Measurements from ENCODE around the gene OPA1. TPM values are rescaled to one million over a fixed set of nuclear protein-coding genes. Genes with fewer than 3 reads are reported as not detected.
"Not testable (repeated sequence)": the region's sequence is repeated elsewhere in the genome, so short reads cannot be mapped to it uniquely, and the experiment has no call there.

Gene OPA1
- polyA plus RNA-seq, 4 donors: 22.3 to 42.2 (median 28.1) TPM

GRCh38 chr3:193595939-193596487, 3.0 kb downstream of the OPA1 start:
- 95 to 96% (median 95%) methylated on average over 5 of the region's 5 CpGs for WGBS, 3 donors
- peaks cover 0 to 7% (median 0%) of the 10 kb centered on the region in 3 donors for H3K36me3 ChIP-seq (ENCODE audit: control insufficient read depth in 3 of 3, insufficient read depth in 2 of 3, low read depth in 1 of 3, low read length in 3 of 3)
- FAIRE-seq (no peak), DNase-seq (no peak)
- no peak overlapping the region for H3K4me3 ChIP-seq (ENCODE audit: low read depth in 1 of 3, low read length in 3 of 3)
- H3K27ac ChIP-seq (ENCODE audit: low read depth in 1 of 3, low read length in 2 of 3): no peak overlapping the region
- H3K27me3 ChIP-seq (ENCODE audit: control insufficient read depth in 3 of 3, insufficient read depth in 3 of 3, low read length in 3 of 3): no peaks in the 10 kb centered on the region
- H3K9me3 ChIP-seq (ENCODE audit: control insufficient read depth in 2 of 2, insufficient read depth in 1 of 2, low read depth in 1 of 2, low read length in 1 of 2): no peaks in the 10 kb centered on the region
- peaks cover 0 to 5% (median 3%) of the 10 kb centered on the region in 3 donors for H3K4me1 ChIP-seq (ENCODE audit: control insufficient read depth in 3 of 3, insufficient read depth in 2 of 3, low read depth in 1 of 3, low read length in 2 of 3)

GRCh38 chr3:193598202-193598601, 5.2 kb downstream of the OPA1 start:
- Histone ChIP-seq H3K36me3 (ENCODE audit: control insufficient read depth in 3 of 3, insufficient read depth in 2 of 3, low read depth in 1 of 3, low read length in 3 of 3) (peaks cover 0 to 7% (median 0%) of the 10 kb centered on the region in 3 donors), H3K4me1 (ENCODE audit: control insufficient read depth in 3 of 3, insufficient read depth in 2 of 3, low read depth in 1 of 3, low read length in 2 of 3) (no peaks in the 10 kb centered on the region), H3K4me3 (ENCODE audit: low read depth in 1 of 3, low read length in 3 of 3) (no peak overlapping the region), H3K27ac (ENCODE audit: low read depth in 1 of 3, low read length in 2 of 3) (no peak overlapping the region), H3K27me3 (ENCODE audit: control insufficient read depth in 3 of 3, insufficient read depth in 3 of 3, low read length in 3 of 3) (no peaks in the 10 kb centered on the region), H3K9me3 (ENCODE audit: control insufficient read depth in 2 of 2, insufficient read depth in 1 of 2, low read depth in 1 of 2, low read length in 1 of 2) (no peaks in the 10 kb centered on the region)
- DNase-seq (no peak), FAIRE-seq (no peak)
- WGBS, 3 donors: 92 to 98% (median 92%) methylated on average over 2 of the region's 2 CpGs

GRCh38 chr3:193599393-193599792, 6.4 kb downstream of the OPA1 start:
- no peak for DNase-seq
- Histone ChIP-seq H3K4me3 (ENCODE audit: low read depth in 1 of 3, low read length in 3 of 3) (no peak overlapping the region), H3K36me3 (ENCODE audit: control insufficient read depth in 3 of 3, insufficient read depth in 2 of 3, low read depth in 1 of 3, low read length in 3 of 3) (peaks cover 0 to 7% (median 0%) of the 10 kb centered on the region in 3 donors), H3K4me1 (ENCODE audit: control insufficient read depth in 3 of 3, insufficient read depth in 2 of 3, low read depth in 1 of 3, low read length in 2 of 3) (no peaks in the 10 kb centered on the region), H3K27ac (ENCODE audit: low read depth in 1 of 3, low read length in 2 of 3) (no peak overlapping the region), H3K27me3 (ENCODE audit: control insufficient read depth in 3 of 3, insufficient read depth in 3 of 3, low read length in 3 of 3) (no peaks in the 10 kb centered on the region), H3K9me3 (ENCODE audit: control insufficient read depth in 2 of 2, insufficient read depth in 1 of 2, low read depth in 1 of 2, low read length in 1 of 2) (no peaks in the 10 kb centered on the region)
- no peak for FAIRE-seq
- WGBS, 3 donors: 77 to 97% (median 81%) methylated on average over 1 of the region's 1 CpG

GRCh38 chr3:193605876-193606275, 12.9 kb downstream of the OPA1 start:
- no peaks in the 10 kb centered on the region for H3K9me3 ChIP-seq (ENCODE audit: control insufficient read depth in 2 of 2, insufficient read depth in 1 of 2, low read depth in 1 of 2, low read length in 1 of 2)
- FAIRE-seq (no peak), DNase-seq (peak; percentile 64 to 79)
- no peaks in the 10 kb centered on the region for H3K36me3 ChIP-seq (ENCODE audit: control insufficient read depth in 3 of 3, insufficient read depth in 2 of 3, low read depth in 1 of 3, low read length in 3 of 3)
- no peak overlapping the region for H3K4me3 ChIP-seq (ENCODE audit: low read depth in 1 of 3, low read length in 3 of 3)
- H3K27ac ChIP-seq (ENCODE audit: low read depth in 1 of 3, low read length in 2 of 3): no peak overlapping the region
- whole genome bisulfite sequencing, 3 donors: 48 to 61% (median 54%) methylated on average over 2 of the region's 2 CpGs
- no peaks in the 10 kb centered on the region for H3K4me1 ChIP-seq (ENCODE audit: control insufficient read depth in 3 of 3, insufficient read depth in 2 of 3, low read depth in 1 of 3, low read length in 2 of 3)
- H3K27me3 ChIP-seq (ENCODE audit: control insufficient read depth in 3 of 3, insufficient read depth in 3 of 3, low read length in 3 of 3): no peaks in the 10 kb centered on the region

GRCh38 chr3:193606892-193607291, 13.9 kb downstream of the OPA1 start:
- not testable (repeated sequence) for H3K36me3 ChIP-seq (ENCODE audit: control insufficient read depth in 3 of 3, insufficient read depth in 2 of 3, low read depth in 1 of 3, low read length in 3 of 3); H3K27ac ChIP-seq (ENCODE audit: low read depth in 1 of 3, low read length in 2 of 3); H3K27me3 ChIP-seq (ENCODE audit: control insufficient read depth in 3 of 3, insufficient read depth in 3 of 3, low read length in 3 of 3); H3K9me3 ChIP-seq (ENCODE audit: control insufficient read depth in 2 of 2, insufficient read depth in 1 of 2, low read depth in 1 of 2, low read length in 1 of 2); DNase-seq; H3K4me1 ChIP-seq (ENCODE audit: control insufficient read depth in 3 of 3, insufficient read depth in 2 of 3, low read depth in 1 of 3, low read length in 2 of 3); FAIRE-seq; H3K4me3 ChIP-seq (ENCODE audit: low read depth in 1 of 3, low read length in 3 of 3)

GRCh38 chr3:193610516-193610915, 17.5 kb downstream of the OPA1 start:
- H3K4me1 ChIP-seq (ENCODE audit: control insufficient read depth in 3 of 3, insufficient read depth in 2 of 3, low read depth in 1 of 3, low read length in 2 of 3); FAIRE-seq; H3K27me3 ChIP-seq (ENCODE audit: control insufficient read depth in 3 of 3, insufficient read depth in 3 of 3, low read length in 3 of 3); DNase-seq; H3K36me3 ChIP-seq (ENCODE audit: control insufficient read depth in 3 of 3, insufficient read depth in 2 of 3, low read depth in 1 of 3, low read length in 3 of 3); H3K27ac ChIP-seq (ENCODE audit: low read depth in 1 of 3, low read length in 2 of 3); H3K4me3 ChIP-seq (ENCODE audit: low read depth in 1 of 3, low read length in 3 of 3): not testable (repeated sequence)
- H3K9me3 ChIP-seq (ENCODE audit: control insufficient read depth in 2 of 2, insufficient read depth in 1 of 2, low read depth in 1 of 2, low read length in 1 of 2): peaks cover 0 to 18% of the 10 kb centered on the region in 2 donors
- WGBS, 3 donors: 95 to 96% (median 95%) methylated on average over 9 to 11 of the region's 11 CpGs

GRCh38 chr3:193614430-193614829, 21.4 kb downstream of the OPA1 start:
- peaks cover 0 to 18% of the 10 kb centered on the region in 2 donors for H3K9me3 ChIP-seq (ENCODE audit: control insufficient read depth in 2 of 2, insufficient read depth in 1 of 2, low read depth in 1 of 2, low read length in 1 of 2)
- H3K27ac ChIP-seq (ENCODE audit: low read depth in 1 of 3, low read length in 2 of 3): no peak overlapping the region
- H3K4me1 ChIP-seq (ENCODE audit: control insufficient read depth in 3 of 3, insufficient read depth in 2 of 3, low read depth in 1 of 3, low read length in 2 of 3): no peaks in the 10 kb centered on the region
- H3K27me3 ChIP-seq (ENCODE audit: control insufficient read depth in 3 of 3, insufficient read depth in 3 of 3, low read length in 3 of 3): no peaks in the 10 kb centered on the region
- FAIRE-seq: no peak
- H3K36me3 ChIP-seq (ENCODE audit: control insufficient read depth in 3 of 3, insufficient read depth in 2 of 3, low read depth in 1 of 3, low read length in 3 of 3): peaks cover 2 to 13% (median 7%) of the 10 kb centered on the region in 3 donors
- no peak for DNase-seq
- no peak overlapping the region for H3K4me3 ChIP-seq (ENCODE audit: low read depth in 1 of 3, low read length in 3 of 3)
- WGBS, 3 donors: 66 to 88% (median 84%) methylated on average over 2 of the region's 2 CpGs

- Histone ChIP-seq H3K4me3 (ENCODE audit: low read depth in 1 of 3, low read length in 3 of 3) (no peak overlapping the region), H3K27me3 (ENCODE audit: control insufficient read depth in 3 of 3, insufficient read depth in 3 of 3, low read length in 3 of 3) (no peaks in the 10 kb centered on the region), H3K36me3 (ENCODE audit: control insufficient read depth in 3 of 3, insufficient read depth in 2 of 3, low read depth in 1 of 3, low read length in 3 of 3) (peaks cover 2 to 16% (median 14%) of the 10 kb centered on the region in 3 donors), H3K9me3 (ENCODE audit: control insufficient read depth in 2 of 2, insufficient read depth in 1 of 2, low read depth in 1 of 2, low read length in 1 of 2) (peaks cover 0 to 8% of the 10 kb centered on the region in 2 donors), H3K4me1 (ENCODE audit: control insufficient read depth in 3 of 3, insufficient read depth in 2 of 3, low read depth in 1 of 3, low read length in 2 of 3) (no peaks in the 10 kb centered on the region), H3K27ac (ENCODE audit: low read depth in 1 of 3, low read length in 2 of 3) (no peak overlapping the region)
- no peak for DNase-seq
- no peak for FAIRE-seq
- 92 to 100% (median 100%) methylated on average over 1 of the region's 1 CpG for WGBS, 3 donors
Observed at GRCh38 chr3:193617628-193618027, 24.6 kb downstream of the OPA1 start.

GRCh38 chr3:193620057-193620456, 27.0 kb downstream of the OPA1 start:
- DNase-seq: no peak
- H3K4me1 ChIP-seq (ENCODE audit: control insufficient read depth in 3 of 3, insufficient read depth in 2 of 3, low read depth in 1 of 3, low read length in 2 of 3): no peaks in the 10 kb centered on the region
- H3K27me3 ChIP-seq (ENCODE audit: control insufficient read depth in 3 of 3, insufficient read depth in 3 of 3, low read length in 3 of 3): no peaks in the 10 kb centered on the region
- no peak overlapping the region for H3K4me3 ChIP-seq (ENCODE audit: low read depth in 1 of 3, low read length in 3 of 3)
- 63 to 93% (median 81%) methylated on average over 1 of the region's 1 CpG for WGBS, 3 donors
- no peak for FAIRE-seq
- H3K36me3 ChIP-seq (ENCODE audit: control insufficient read depth in 3 of 3, insufficient read depth in 2 of 3, low read depth in 1 of 3, low read length in 3 of 3): peaks cover 2 to 16% (median 11%) of the 10 kb centered on the region in 3 donors
- H3K9me3 ChIP-seq (ENCODE audit: control insufficient read depth in 2 of 2, insufficient read depth in 1 of 2, low read depth in 1 of 2, low read length in 1 of 2): no peaks in the 10 kb centered on the region
- H3K27ac ChIP-seq (ENCODE audit: low read depth in 1 of 3, low read length in 2 of 3): no peak overlapping the region

Measured in small intestine (tissue), 7 donors.